HG03064 (cell line): ENCODE results near the gene NECTIN1.

Experiments
- ATAC-seq: cut with Tn5 transposase; IDR thresholded peaks from one replicate; pipeline ENCODE4 v1.9.1; 2021; ENCODE audit warnings: low read depth; ENCODE audit not compliant: unreplicated experiment

Gene NECTIN1

GRCh38 chr11:119624102-119624615, 104.8 kb downstream of the NECTIN1 start:
- ATAC-seq: no peak

GRCh38 chr11:119623682-119624081, 105.3 kb downstream of the NECTIN1 start:
- no peak for ATAC-seq

GRCh38 chr11:119622454-119623143, 106.4 kb downstream of the NECTIN1 start:
- ATAC-seq: no peak

GRCh38 chr11:119619665-119620064, 109.3 kb downstream of the NECTIN1 start:
- peak; percentile 53 for ATAC-seq

- no peak for ATAC-seq
Measured at GRCh38 chr11:119618208-119618909, 110.6 kb downstream of the NECTIN1 start.

- no peak for ATAC-seq
Measured at GRCh38 chr11:119617340-119617713, 111.7 kb downstream of the NECTIN1 start.

GRCh38 chr11:119616586-119617339, 112.2 kb downstream of the NECTIN1 start:
- ATAC-seq: no peak

- no peak for ATAC-seq
Measured at GRCh38 chr11:119615882-119616196, 113.2 kb downstream of the NECTIN1 start.

- ATAC-seq: peak; percentile 50
Measured at GRCh38 chr11:119615003-119615881, 113.8 kb downstream of the NECTIN1 start.

- no peak for ATAC-seq
Measured at GRCh38 chr11:119614222-119615002, 114.6 kb downstream of the NECTIN1 start.

GRCh38 chr11:119612814-119613213, 116.2 kb downstream of the NECTIN1 start:
- ATAC-seq: no peak

GRCh38 chr11:119610836-119611426, 118.1 kb downstream of the NECTIN1 start:
- no peak for ATAC-seq

- ATAC-seq: no peak
Measured at GRCh38 chr11:119608781-119609180, 120.2 kb downstream of the NECTIN1 start.

GRCh38 chr11:119608201-119608600, 120.8 kb downstream of the NECTIN1 start:
- ATAC-seq: no peak

- no peak for ATAC-seq
Measured at GRCh38 chr11:119607726-119608125, 121.3 kb downstream of the NECTIN1 start.

GRCh38 chr11:119605137-119605665, 123.8 kb downstream of the NECTIN1 start:
- no peak for ATAC-seq

GRCh38 chr11:119602745-119603373, 126.1 kb downstream of the NECTIN1 start:
- ATAC-seq: no peak

GRCh38 chr11:119599864-119600541, 129.0 kb downstream of the NECTIN1 start:
- ATAC-seq: no peak
